ENCODE measurements around the gene PTPRR.

DNA sequence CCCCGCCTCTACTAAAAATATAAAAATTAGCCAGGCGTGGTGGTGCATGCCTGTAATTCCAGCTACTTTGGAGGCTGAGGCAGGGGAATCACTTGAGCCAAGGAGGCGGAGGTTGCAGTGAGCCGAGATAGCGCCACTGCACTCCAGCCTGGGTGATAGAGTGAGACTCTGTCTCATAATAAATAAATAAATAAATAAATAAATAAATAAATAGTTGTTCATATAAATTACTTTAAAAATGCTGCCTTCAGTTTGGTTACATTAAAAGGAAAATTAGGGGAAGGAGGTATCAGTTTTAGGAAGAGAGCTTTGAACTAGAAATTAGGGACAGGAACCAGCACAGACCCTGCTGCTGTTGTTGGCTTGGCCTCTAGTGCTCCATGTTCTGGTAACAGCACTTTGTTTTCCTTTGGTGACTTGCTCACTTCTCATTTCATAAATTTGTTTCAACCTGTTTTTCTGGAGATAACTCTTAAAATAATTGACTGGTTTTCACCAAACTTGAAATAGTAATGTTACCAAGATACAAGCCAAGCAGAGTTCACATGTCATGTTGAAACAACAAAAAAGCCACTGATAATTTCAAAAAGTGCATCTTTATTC lies 260.4 kb downstream of the PTPRR start:
- TF ChIP-seq, protein P1, sequence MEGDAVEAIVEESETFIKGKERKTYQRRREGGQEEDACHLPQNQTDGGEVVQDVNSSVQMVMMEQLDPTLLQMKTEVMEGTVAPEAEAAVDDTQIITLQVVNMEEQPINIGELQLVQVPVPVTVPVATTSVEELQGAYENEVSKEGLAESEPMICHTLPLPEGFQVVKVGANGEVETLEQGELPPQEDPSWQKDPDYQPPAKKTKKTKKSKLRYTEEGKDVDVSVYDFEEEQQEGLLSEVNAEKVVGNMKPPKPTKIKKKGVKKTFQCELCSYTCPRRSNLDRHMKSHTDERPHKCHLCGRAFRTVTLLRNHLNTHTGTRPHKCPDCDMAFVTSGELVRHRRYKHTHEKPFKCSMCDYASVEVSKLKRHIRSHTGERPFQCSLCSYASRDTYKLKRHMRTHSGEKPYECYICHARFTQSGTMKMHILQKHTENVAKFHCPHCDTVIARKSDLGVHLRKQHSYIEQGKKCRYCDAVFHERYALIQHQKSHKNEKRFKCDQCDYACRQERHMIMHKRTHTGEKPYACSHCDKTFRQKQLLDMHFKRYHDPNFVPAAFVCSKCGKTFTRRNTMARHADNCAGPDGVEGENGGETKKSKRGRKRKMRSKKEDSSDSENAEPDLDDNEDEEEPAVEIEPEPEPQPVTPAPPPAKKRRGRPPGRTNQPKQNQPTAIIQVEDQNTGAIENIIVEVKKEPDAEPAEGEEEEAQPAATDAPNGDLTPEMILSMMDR (IDR thresholded peaks at IDR 0.05) = no peak
- TF ChIP-seq EP300 (IDR thresholded peaks at IDR 0.05) (no peak), POLR2AphosphoS5 (IDR thresholded peaks at IDR 0.05) (no peak), POLR2A (IDR thresholded peaks at IDR 0.05) (no peak)

Data from gastroesophageal sphincter (tissue), 3 donors.